ENCODE results near the gene HUNK.

DNA sequence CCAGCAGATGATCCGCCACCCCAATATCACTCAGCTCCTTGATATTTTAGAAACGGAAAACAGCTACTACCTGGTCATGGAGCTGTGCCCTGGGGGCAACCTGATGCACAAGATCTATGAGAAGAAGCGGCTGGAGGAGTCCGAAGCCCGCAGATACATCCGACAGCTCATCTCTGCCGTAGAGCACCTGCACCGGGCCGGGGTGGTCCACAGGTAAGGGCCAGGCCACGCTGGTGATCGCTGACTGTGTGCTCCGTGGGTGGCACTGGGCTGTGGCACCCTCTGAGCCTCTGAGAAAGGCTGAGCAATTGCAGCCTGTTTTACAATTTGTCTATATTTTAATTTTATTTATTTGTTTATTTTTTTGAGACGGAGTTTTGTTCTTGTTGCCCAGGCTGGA lies 51.7 kb downstream of the HUNK start:
- TF ChIP-seq, protein P1, sequence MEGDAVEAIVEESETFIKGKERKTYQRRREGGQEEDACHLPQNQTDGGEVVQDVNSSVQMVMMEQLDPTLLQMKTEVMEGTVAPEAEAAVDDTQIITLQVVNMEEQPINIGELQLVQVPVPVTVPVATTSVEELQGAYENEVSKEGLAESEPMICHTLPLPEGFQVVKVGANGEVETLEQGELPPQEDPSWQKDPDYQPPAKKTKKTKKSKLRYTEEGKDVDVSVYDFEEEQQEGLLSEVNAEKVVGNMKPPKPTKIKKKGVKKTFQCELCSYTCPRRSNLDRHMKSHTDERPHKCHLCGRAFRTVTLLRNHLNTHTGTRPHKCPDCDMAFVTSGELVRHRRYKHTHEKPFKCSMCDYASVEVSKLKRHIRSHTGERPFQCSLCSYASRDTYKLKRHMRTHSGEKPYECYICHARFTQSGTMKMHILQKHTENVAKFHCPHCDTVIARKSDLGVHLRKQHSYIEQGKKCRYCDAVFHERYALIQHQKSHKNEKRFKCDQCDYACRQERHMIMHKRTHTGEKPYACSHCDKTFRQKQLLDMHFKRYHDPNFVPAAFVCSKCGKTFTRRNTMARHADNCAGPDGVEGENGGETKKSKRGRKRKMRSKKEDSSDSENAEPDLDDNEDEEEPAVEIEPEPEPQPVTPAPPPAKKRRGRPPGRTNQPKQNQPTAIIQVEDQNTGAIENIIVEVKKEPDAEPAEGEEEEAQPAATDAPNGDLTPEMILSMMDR (IDR thresholded peaks at IDR 0.05; ENCODE audit: poor library complexity), result no peak
- no peak for TF ChIP-seq EZH2 (IDR thresholded peaks at IDR 0.05; ENCODE audit: borderline replicate concordance)
